Subcutaneous adipose tissue (tissue), 4 donors: Measurements from ENCODE around the gene ZCCHC14. TPM values are rescaled to one million over a fixed set of nuclear protein-coding genes. Genes with fewer than 3 reads are reported as not detected.

Experiments used
- total RNA-seq, 4 donors: library from RNA; depleted of rRNA; stranded (reverse); fragments of >200 nt; gene quantifications; one replicate each; pipeline ENCODE4 v1.1.0, GENCODE V29; 2016
- TF ChIP-seq, protein P1 (sequence below): fragments of 450-650 bp; IDR thresholded peaks from one replicate; pipeline ENCODE4 v1.5.1; 2016; ENCODE audit warnings: low read depth, mild to moderate bottlenecking, control low read depth, antibody characterized with exemption, moderate library complexity

ZCCHC14 gene
- total RNA-seq, 4 donors from 2014 or later = 15.6 to 21.1 (median 18.3) TPM

DNA sequence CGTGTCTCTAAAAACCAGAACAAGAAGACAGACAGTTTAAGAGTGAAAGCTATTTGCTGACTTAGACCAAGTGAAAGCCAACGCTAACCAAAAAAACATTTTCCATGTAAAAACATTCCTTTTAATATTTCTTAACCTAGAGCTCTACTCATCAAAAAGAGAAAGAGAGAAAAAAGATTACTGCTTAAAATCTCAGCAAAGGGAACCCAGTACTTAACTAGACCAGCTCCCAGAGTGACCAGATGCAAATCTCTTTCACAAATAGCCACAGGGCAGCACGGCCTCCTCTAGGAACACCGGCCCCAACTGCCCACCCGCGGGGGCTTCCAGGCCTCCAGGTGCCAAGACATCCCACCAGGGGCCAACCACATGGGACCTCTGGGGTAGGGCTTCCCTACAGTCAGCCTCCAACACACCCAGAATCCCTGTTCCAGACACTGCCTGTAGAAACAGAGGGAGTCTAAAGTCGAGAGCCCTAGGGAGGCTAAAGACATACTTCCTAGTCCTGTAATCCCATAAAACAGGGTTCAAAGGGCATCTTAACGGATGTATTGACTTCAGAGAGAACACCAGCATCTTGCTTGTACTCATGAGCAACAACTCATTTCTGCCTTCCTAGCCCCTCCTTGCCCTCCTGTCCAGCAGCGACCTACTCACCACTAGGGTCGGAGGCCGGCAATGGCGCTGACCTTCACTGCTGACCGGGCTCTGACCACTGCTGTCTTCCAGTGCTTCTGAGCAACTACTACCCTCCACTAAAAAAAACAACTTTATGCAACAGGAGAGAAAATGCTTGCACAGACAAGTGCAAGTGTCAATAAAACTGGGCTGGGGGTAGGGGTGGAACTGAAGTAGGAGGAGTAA lies 21.3 kb downstream of the ZCCHC14 start:
- TF ChIP-seq, protein P1, sequence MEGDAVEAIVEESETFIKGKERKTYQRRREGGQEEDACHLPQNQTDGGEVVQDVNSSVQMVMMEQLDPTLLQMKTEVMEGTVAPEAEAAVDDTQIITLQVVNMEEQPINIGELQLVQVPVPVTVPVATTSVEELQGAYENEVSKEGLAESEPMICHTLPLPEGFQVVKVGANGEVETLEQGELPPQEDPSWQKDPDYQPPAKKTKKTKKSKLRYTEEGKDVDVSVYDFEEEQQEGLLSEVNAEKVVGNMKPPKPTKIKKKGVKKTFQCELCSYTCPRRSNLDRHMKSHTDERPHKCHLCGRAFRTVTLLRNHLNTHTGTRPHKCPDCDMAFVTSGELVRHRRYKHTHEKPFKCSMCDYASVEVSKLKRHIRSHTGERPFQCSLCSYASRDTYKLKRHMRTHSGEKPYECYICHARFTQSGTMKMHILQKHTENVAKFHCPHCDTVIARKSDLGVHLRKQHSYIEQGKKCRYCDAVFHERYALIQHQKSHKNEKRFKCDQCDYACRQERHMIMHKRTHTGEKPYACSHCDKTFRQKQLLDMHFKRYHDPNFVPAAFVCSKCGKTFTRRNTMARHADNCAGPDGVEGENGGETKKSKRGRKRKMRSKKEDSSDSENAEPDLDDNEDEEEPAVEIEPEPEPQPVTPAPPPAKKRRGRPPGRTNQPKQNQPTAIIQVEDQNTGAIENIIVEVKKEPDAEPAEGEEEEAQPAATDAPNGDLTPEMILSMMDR = no peak

DNA sequence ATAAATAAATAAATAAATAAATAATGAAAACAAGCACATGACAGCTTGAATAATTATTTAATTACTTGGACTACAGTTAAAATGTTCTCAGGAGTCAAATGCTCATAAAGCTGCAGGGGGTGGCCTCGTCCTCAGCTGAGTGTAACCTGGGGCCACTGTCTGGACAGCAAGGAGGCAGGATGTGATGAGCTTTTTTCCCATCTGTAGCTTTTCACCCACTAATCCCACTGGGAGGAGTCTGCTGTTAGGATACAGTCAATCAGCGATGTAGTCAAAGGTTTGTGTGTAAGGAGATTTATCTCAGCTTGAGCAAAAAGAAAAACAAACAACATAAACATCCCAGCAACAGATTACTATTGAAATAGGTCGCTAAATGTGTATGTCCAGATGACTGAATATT lies 22.5 kb downstream of the ZCCHC14 start:
- TF ChIP-seq, protein P1 = no peak

DNA sequence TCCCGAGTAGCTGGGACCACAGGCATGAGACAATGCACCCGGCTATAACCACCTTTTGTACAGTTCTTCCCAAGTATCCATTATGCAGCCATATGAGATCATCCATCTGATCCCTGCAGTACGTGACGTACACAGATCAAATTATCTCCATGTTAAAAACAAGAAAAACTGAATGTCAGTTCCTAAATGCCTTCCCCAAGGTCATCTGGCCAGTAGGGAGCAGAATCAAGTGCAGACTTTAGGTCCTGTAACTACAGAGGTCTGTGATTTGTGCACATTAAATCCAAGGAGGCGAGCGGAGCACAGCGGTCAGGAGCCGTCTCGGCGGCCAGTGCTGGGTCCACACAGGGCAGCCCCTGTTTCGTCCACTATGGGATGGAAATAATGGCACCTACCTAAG lies 23.7 kb downstream of the ZCCHC14 start:
- TF ChIP-seq, protein P1 = no peak

DNA sequence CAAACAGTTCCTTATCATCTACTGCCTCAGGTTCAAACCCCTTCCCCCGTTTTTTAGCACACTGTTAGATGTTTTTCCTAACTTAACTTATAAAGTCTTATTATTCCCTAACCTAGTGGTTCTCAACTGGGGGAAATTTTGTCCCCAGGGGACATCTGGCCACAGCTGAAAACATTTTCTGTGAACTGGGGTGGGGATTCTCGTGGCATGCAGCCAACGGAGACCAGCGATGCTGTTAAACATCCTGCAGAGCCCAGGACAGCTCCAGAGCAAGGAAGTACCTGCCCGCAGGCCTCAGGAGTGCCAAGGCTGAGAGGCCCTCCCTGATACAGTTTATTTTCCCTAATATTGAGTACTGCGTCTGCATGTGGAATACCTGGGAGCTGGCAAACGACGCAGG lies 24.3 kb downstream of the ZCCHC14 start:
- TF ChIP-seq, protein P1 = no peak

DNA sequence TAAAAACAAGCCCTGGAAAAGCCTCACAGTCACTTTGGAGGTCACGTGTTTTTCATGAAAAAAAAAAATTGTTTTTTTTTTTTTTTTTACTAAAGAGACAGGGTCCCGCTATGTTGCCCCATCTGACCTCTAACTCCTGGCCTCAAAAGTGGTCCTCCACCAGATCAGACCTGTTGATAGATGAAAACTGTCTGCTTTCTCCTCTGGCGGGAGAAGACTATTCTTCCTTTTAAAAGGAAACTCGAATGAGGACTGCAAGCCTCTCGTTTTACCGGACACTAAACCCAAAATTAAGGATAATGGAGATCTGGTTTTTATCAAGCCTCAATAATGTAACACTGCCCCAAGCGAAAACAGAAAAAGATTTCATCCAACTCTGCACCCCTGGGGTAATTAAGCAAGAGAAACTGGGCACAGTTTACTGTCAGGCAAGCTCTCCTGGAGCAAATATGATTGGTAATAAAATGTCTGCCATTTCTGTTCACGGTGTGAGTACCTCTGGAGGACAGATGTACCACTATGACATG lies 25.8 kb downstream of the ZCCHC14 start:
- TF ChIP-seq, protein P1 = no peak

DNA sequence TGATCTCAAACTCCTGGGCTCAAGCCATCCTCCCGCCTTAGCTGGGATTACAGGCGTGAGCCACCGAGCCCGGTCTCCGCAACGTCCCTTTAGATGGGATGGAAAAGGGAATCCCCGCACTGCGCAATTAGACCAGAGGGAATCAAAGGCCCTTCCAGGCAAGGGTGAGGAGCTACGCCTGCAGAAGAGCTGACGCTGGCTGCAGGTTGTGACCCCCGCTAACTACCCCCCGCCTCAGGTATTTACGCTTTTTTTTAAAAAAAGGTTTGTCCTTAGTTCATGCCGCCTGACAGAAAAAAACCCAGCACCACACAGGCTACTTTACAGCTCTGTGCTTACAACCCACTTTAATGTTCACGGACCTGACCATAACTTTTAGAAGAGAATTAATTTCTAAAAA lies 26.9 kb downstream of the ZCCHC14 start:
- TF ChIP-seq, protein P1 = no peak

DNA sequence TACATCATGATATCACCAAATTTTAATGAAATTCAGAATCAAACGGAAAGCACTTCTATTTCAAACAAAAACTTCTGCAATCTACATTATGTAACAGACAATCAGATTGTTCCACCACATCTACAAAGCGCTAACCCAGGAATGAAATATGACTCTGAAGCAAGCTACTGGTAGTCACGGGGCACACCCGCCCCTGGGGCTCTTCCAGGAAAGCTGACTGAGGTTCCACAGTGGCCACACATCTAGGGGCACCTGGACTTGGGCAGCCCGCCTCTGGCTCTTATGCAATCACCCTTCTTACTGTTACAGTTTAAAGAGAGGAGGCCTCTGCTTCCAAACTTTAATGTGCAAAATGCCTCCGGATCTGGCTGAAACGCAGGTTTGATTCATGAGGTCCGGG lies 27.5 kb downstream of the ZCCHC14 start:
- TF ChIP-seq, protein P1 = no peak
